ENCODE results near the gene DLGAP4. TPM values are rescaled to one million over a fixed set of nuclear protein-coding genes. Genes with fewer than 3 reads are reported as not detected.

The DLGAP4 gene
- total and polyA plus RNA-seq, 9 of the 15 experiments (the other 6 are each of a cell fraction or from before 2014, with no cell fraction given): 0.31 to 34.1 (median 4.5) TPM

GRCh38 chr20:36547186-36548005 lies 241.3 kb downstream of the DLGAP4 start (continued):
- TF ChIP-seq BRF1 (IDR thresholded peaks at IDR 0.05; ENCODE audit: borderline replicate concordance, extremely low read depth, insufficient read length): no peak
- no peak for TF ChIP-seq BDP1 (IDR thresholded peaks at IDR 0.05; ENCODE audit: insufficient read depth, insufficient read length)
- no peak for TF ChIP-seq POLR2B (IDR thresholded peaks at IDR 0.05; ENCODE audit: low read depth, partially characterized antibody)
- no peak for TF ChIP-seq TAL1 (IDR thresholded peaks at IDR 0.05)
- TF ChIP-seq BCOR (IDR thresholded peaks at IDR 0.05): peak; percentile 94
- no peak for TF ChIP-seq POLR2G (IDR thresholded peaks at IDR 0.05; ENCODE audit: low read depth, low read length)
- no peak for TF ChIP-seq COPS2 (conservative IDR thresholded peaks at IDR 0.05)
- TF ChIP-seq ADNP (tag; IDR thresholded peaks at IDR 0.05): peak; percentile 86
- TF ChIP-seq EGR1 (conservative IDR thresholded peaks at IDR 0.05): no peak
- TF ChIP-seq ZNF274 (IDR thresholded peaks at IDR 0.05; ENCODE audit: borderline replicate concordance, low read depth, low read length): no peak
- TF ChIP-seq KHSRP (IDR thresholded peaks at IDR 0.05): no peak
- TF ChIP-seq ZNF212 (CRISPR knock-in tag; IDR thresholded peaks at IDR 0.05): no peak
- no peak for TF ChIP-seq CUX1 (CRISPR knock-in tag; IDR thresholded peaks at IDR 0.05)
- no peak for TF ChIP-seq ZNF280B (CRISPR knock-in tag; IDR thresholded peaks at IDR 0.05)
- TF ChIP-seq FOXJ3 (CRISPR knock-in tag; IDR thresholded peaks at IDR 0.05): no peak
- TF ChIP-seq BMI1 (IDR thresholded peaks at IDR 0.05; ENCODE audit: low read length): no peak
- no peak for TF ChIP-seq RBM34 (IDR thresholded peaks at IDR 0.05; ENCODE audit: borderline replicate concordance, insufficient read depth, low read length)
- TF ChIP-seq ZSCAN29 (IDR thresholded peaks at IDR 0.05): no peak
- TF ChIP-seq ZBTB49 (CRISPR knock-in tag; IDR thresholded peaks at IDR 0.05; ENCODE audit: borderline replicate concordance): no peak
- 0 out of 2 replicates have a peak, but pooled peaks have one; percentile 18 for TF ChIP-seq FOSL1 (tag; conservative IDR thresholded peaks at IDR 0.05)
- no peak for TF ChIP-seq FOS (IDR thresholded peaks at IDR 0.05; ENCODE audit: extremely low read depth, insufficient read length)
- TF ChIP-seq ZNF354B (CRISPR knock-in tag; IDR thresholded peaks at IDR 0.05): no peak

Measured in K562 (cell line).